Thoracic aorta (tissue), 2 donors: ENCODE data around the gene PLD6. TPM values are rescaled to one million over a fixed set of nuclear protein-coding genes. Genes with fewer than 3 reads are reported as not detected.
A peak's percentile ranks its signal among the peaks of the same experiment; 100 is the strongest.
"Not testable (repeated sequence)": the region's sequence is repeated elsewhere in the genome, so short reads cannot be mapped to it uniquely, and the experiment has no call there.

Experiments used
- ATAC-seq: fragments of 150-250 bp; one replicate; pipeline ENCODE4 v1.8.0; 2017; ENCODE audit warnings: low read depth; ENCODE audit not compliant: insufficient number of reproducible peaks, low FRiP score
- DNase-seq: peaks from one replicate; pipeline ENCODE4 v3.0.0-alpha.2; 2020; ENCODE audit warnings: low spot score
- H3K27ac ChIP-seq, 2 donors: fragments of 200-600 bp; sonication (generic); 1 replicate in 1 of 2; 2 replicates in 1 of 2; pipeline ENCODE4 v1.5.1; 2016; ENCODE audit warnings: mild to moderate bottlenecking in 2 of 2, moderate library complexity in 2 of 2
- H3K27me3 ChIP-seq: fragments of 200-600 bp; sonication (generic); replicated peaks from 2 replicates; pipeline ENCODE4 v1.6.0; 2016; ENCODE audit warnings: mild to moderate bottlenecking; ENCODE audit not compliant: insufficient read depth
- H3K36me3 ChIP-seq: fragments of 200-600 bp; sonication (generic); one replicate; pipeline ENCODE4 v1.5.1; 2016
- H3K4me1 ChIP-seq, 2 donors: fragments of 200-600 bp; sonication (generic); 1 replicate in 1 of 2; 2 replicates in 1 of 2; pipeline versions ENCODE4 v1.5.1 to v1.6.0; 2016; ENCODE audit warnings: low read depth in 2 of 2, mild to moderate bottlenecking in 1 of 2; ENCODE audit not compliant: control insufficient read depth in 1 of 2
- H3K4me3 ChIP-seq: fragments of 200-600 bp; sonication (generic); 2 replicates; pipeline ENCODE4 v1.5.1; 2016; ENCODE audit warnings: mild to moderate bottlenecking
- H3K9me3 ChIP-seq: fragments of 200-600 bp; sonication (generic); 2 replicates; pipeline ENCODE4 v1.5.1; 2016
- CTCF ChIP-seq: fragments of 200-600 bp; sonication (generic); IDR thresholded peaks from one replicate; pipeline ENCODE4 v1.5.1; 2019; ENCODE audit warnings: antibody characterized with exemption
- total RNA-seq, 2 donors: library from RNA; depleted of rRNA; stranded (reverse); fragments of >200 nt; gene quantifications; one replicate each; pipeline versions ENCODE4 v1.1.0 to v1.2.3, GENCODE V29; 2016

PLD6 gene
- 1 to 10 TPM in 1 of 2 donors, under 1 TPM in 1; 0.68 to 5.5 TPM for total RNA-seq

GRCh38 chr17:17206124-17206912, at the start of gene PLD6:
TSS of gene PLD6 (minus strand) at chr17:17206333. CDS start at chr17:17206286, 47 bp downstream.
- no peak for ATAC-seq
- H3K4me1 ChIP-seq, result peaks cover 18 to 43% of the 10 kb centered on the region in 2 donors
- H3K27ac ChIP-seq, result peak within 1 kb of the TSS; percentile 69 to 72
- peak within 1 kb of the TSS; percentile 66 for H3K4me3 ChIP-seq
- no peak for TF ChIP-seq CTCF
- DNase-seq, result no peak
- H3K36me3 ChIP-seq, result no peaks in the 10 kb centered on the region
- H3K27me3 ChIP-seq, result no peaks in the 10 kb centered on the region
- no peaks in the 10 kb centered on the region for H3K9me3 ChIP-seq

DNA sequence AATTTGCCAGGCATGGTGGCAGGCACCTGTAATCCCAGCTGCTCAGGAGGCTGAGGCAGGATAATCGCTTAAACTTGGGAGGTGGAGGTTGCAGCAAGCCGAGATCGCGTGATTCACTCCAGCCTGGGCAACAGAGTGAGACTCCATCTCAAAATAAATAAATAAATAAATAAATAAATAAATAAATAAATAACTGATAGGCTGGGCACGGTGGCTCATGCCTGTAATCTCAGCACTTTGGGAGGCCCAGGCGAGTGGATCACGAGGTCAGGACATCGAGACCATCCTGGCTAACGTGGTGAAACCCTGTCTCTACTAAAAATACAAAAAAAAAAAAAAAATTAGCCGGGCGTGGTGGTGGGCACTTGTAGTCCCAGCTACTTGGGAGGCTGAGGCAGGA, 49.6 kb upstream of the PLD6 start:
- H3K27me3 ChIP-seq, H3K9me3 ChIP-seq, H3K4me1 ChIP-seq, ATAC-seq, H3K4me3 ChIP-seq, H3K27ac ChIP-seq, DNase-seq: not testable (repeated sequence)
- H3K36me3 ChIP-seq, result peaks cover 65% of the 10 kb centered on the region

DNA sequence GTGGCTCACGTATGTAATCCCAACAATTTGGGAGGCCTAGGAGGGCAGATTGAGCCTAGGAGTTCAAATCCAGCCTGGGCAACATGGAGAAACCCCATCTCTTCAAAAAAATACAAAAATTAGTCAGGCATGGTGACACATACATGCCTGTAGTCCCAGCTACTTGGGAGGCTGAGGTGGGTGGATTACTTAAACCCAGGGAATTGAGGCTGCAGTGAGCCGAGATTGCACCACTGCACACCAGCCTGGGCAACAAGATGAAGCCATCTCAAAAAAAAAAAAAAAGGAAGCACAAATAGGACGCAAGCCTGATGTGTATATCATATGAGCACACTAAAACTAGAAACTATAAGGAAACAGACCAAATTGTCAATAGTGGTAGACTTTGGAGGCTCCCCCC, 47.9 kb upstream of the PLD6 start:
- H3K27ac ChIP-seq, result no peak overlapping the region
- ATAC-seq (no peak), DNase-seq (no peak)
- H3K9me3 ChIP-seq, result no peaks in the 10 kb centered on the region
- no peaks in the 10 kb centered on the region for H3K27me3 ChIP-seq
- no peaks in the 10 kb centered on the region for H3K4me1 ChIP-seq
- peaks cover 52% of the 10 kb centered on the region for H3K36me3 ChIP-seq
- H3K4me3 ChIP-seq, result no peak overlapping the region
- TF ChIP-seq CTCF, result no peak

- no peak overlapping the region for H3K4me3 ChIP-seq
- no peak for ATAC-seq
- no peaks in the 10 kb centered on the region for H3K27me3 ChIP-seq
- H3K4me1 ChIP-seq, result no peaks in the 10 kb centered on the region
- no peak overlapping the region for H3K27ac ChIP-seq
- no peaks in the 10 kb centered on the region for H3K9me3 ChIP-seq
- no peak for DNase-seq
- H3K36me3 ChIP-seq, result peaks cover 49% of the 10 kb centered on the region
- TF ChIP-seq CTCF, result no peak
These were observed 47.3 kb upstream of the PLD6 start for GRCh38 chr17:17253406-17253805.

GRCh38 chr17:17252149-17252661, 46.1 kb upstream of the PLD6 start:
- Histone ChIP-seq H3K27ac (no peak overlapping the region), H3K9me3 (no peaks in the 10 kb centered on the region), H3K36me3 (peaks cover 49% of the 10 kb centered on the region), H3K4me3 (no peak overlapping the region), H3K27me3 (no peaks in the 10 kb centered on the region), H3K4me1 (no peaks in the 10 kb centered on the region)
- TF ChIP-seq CTCF, result no peak
- DNase-seq (no peak), ATAC-seq (no peak)
